Measurements from ENCODE around the gene GLS2. TPM values are rescaled to one million over a fixed set of nuclear protein-coding genes. Genes with fewer than 3 reads are reported as not detected.
"Not testable (repeated sequence)": the region's sequence is repeated elsewhere in the genome, so short reads cannot be mapped to it uniquely, and the experiment has no call there.

The GLS2 gene
- total RNA-seq (2014; rRNA removed; shearing (Covaris generic); ENCODE audit: low replicate concordance) = not detected in 2 replicates

- in situ Hi-C loops (cut with HindIII; ENCODE audit: low pct_unique_long_range_greater_than_20kb, low sequenced_read_pairs) = no loop called here
- DNase-seq (ENCODE audit: low read depth) = peak; percentile 54
Observed at GRCh38 chr12:56488041-56488955, at the start of gene GLS2. GLS2 (minus strand) TSS chr12:56488161; CDS start chr12:56488118, 43 bp downstream.

- in situ Hi-C loops (cut with HindIII; ENCODE audit: low pct_unique_long_range_greater_than_20kb, low sequenced_read_pairs) = no loop called here
- no peak for DNase-seq (ENCODE audit: low read depth)
Observed at GRCh38 chr12:56537546-56537945, 49.6 kb upstream of the GLS2 start.

- DNase-seq (ENCODE audit: low read depth) = no peak
- in situ Hi-C loops (cut with HindIII; ENCODE audit: low pct_unique_long_range_greater_than_20kb, low sequenced_read_pairs) = no loop called here
Observed at GRCh38 chr12:56530390-56531055, 42.6 kb upstream of the GLS2 start.

DNA sequence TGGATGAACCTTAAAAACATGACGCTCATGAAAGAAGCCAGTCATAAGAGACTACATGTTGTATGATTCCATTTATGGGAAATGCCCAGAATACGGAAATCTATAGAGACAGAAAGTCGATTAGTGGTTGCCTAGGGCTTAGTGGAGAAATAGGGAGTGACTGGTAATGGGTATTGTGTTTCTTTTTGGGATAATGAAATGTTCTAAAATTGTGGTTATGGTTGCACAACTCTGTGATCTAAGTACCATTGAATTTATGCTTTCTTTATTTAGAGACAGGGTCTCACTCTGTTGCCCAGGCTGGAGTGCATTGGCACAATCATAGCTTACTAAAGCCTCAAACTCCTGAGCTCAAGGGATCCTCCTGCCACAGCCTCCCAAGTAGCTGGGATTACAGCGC is 41.7 kb upstream of the GLS2 start:
- in situ Hi-C loops (cut with HindIII; ENCODE audit: low pct_unique_long_range_greater_than_20kb, low sequenced_read_pairs) = no loop called here
- DNase-seq (ENCODE audit: low read depth) = no peak

DNA sequence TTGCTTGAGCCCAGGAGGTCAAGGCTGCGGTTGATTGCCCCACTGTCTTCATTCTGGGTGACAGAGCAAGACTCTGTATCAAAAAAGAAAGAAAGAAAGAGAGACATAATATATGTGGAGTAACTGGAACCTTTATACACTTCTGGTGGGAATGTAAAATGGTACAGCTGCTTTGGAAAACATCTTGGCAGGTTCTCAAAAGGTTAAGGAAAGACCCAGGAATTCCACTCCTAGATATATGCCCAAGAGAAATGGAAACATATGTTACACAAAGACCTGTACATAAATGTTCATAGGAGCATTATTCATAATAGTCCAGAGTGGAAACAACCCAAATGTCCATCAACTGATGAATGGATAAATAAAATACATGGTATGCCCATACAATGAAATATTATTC is 40.9 kb upstream of the GLS2 start:
- in situ Hi-C loops (cut with HindIII; ENCODE audit: low pct_unique_long_range_greater_than_20kb, low sequenced_read_pairs) = no loop called here
- no peak for DNase-seq (ENCODE audit: low read depth)

DNA sequence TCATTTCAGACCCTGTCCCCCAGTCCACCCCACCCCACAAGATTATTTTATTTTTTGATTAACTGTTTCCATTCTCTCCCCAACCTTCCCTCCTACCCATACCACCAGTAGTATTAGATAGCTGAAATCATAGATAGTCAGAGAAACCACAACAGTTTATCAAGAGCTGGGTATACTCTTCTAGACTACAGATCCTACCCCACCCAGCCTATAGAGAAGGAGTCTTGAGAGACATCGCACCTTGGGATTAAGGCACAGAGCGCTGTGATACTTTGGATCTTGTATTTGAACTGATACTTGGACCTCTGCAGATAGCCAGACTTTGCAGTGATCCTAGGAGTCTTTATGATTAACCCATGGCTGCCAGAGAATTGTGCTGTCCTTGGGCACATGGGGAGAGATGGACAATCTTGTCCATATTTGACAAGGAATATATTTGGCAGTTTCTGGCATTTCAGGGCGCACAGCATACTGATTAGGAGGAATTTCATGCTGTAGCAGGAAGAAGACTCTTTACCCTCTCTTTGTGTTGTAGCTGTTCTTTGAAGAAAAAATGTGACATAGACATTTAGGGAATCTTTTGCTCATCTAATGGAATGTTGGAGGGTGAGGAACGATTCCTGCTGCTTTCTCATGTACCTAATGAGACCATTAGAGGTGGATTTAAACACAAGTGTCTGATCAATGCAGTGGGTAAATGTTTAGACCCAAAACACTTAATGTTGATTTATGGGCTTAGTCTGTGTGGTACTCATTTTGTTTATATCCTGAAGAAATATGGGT is 34.6 kb upstream of the GLS2 start:
- in situ Hi-C loops (cut with HindIII; ENCODE audit: low pct_unique_long_range_greater_than_20kb, low sequenced_read_pairs) = loop anchor here (5.0 kb wide), 2 partner anchors 50 to 105 kb away; no protein-coding TSS in a partner anchor
- DNase-seq (ENCODE audit: low read depth) = peak; percentile 44

DNA sequence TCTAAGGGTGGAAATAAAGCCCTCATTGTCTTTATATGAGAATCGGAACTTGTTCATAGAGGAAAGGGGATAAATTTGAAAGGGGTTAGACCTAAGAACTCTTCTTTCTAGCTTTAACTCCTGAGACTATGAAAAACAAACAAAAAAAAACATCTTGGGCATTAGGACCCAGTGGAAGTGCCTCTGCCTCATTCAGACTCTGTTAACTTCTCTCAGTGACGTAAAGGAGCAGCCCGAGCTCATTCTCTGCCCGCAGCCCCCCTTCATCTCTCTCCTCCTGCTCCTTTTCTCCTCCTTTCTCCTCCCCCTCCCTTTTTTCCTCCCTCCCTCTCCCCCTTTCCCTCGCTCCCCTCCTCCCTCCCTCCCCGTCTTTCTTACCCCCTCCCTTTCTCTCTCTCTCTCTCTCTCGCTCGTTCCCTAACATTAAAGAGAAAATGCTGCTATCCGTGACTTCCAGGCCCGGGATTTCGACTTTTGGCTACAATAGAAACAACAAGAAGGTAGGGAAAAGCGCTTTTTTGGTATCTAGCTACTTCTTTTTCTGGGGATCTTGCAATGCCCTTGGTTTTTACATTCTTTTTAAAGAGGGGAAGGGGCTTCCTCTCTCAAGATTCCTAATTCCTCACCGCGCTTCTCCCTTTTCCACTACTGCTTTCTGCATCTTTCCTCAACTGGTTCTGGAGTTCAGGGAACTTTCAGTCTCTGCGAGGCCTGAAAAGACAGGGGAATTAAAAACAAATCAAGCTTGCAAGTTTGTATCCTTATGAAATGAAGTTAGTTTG is 33.8 kb upstream of the GLS2 start, which contains the start of gene RBMS2:
Gene RBMS2 (plus strand): TSS at position 231 of the 782 bp plus-strand sequence. CDS start 204 bp downstream, at position 435.
- peak; percentile 94 for DNase-seq (ENCODE audit: low read depth)
- in situ Hi-C loops (cut with HindIII; ENCODE audit: low pct_unique_long_range_greater_than_20kb, low sequenced_read_pairs) = loop anchor here (5.0 kb wide), 2 partner anchors 51 to 106 kb away; no protein-coding TSS in a partner anchor

- DNase-seq (ENCODE audit: low read depth) = no peak
- in situ Hi-C loops (cut with HindIII; ENCODE audit: low pct_unique_long_range_greater_than_20kb, low sequenced_read_pairs) = loop anchor here (5.0 kb wide), 2 partner anchors 51 to 106 kb away; no protein-coding TSS in a partner anchor
Observed at GRCh38 chr12:56521209-56521589, 33.2 kb upstream of the GLS2 start.

DNA sequence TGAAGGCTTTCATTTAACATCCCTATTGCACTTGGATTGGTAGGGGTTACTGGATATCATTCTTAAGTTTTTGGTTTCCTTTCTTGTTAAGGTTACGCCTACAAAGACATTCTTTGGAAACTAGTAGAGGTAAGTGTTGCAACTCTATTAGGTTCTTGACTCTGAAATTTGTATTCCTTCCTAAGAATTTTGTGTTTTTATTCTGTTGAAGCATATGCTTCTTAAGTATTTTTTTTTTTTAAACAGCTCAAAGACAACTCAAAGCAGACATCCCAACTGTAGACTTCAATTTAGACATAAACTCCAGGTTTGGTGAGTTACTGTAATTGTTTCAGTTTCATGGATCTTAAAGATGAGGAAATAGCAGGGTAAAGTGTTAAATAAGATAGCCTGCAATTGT is 32.5 kb upstream of the GLS2 start:
- no peak for DNase-seq (ENCODE audit: low read depth)
- in situ Hi-C loops (cut with HindIII; ENCODE audit: low pct_unique_long_range_greater_than_20kb, low sequenced_read_pairs) = loop anchor here (5.0 kb wide), 2 partner anchors 52 to 107 kb away; no protein-coding TSS in a partner anchor

DNA sequence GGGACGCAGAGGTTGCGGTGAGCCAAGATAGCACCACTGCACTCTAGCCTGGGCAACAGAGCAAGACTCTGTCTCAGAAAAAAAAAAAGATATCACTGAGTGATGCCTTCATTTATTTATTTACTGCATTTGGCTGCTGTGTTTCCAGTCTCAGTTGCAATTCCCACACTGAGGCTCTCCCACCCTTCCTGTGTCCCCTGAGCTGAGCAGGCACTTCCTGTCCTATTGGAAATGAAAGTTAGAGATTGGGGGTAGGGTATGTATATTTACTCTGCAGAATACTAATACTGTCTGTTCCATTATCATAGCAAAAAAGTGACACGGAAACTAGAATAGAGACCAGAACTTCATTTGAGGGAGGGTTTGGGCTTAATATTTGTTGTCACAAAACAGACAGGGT is 32.1 kb upstream of the GLS2 start:
- DNase-seq (ENCODE audit: low read depth) = no peak
- in situ Hi-C loops (cut with HindIII; ENCODE audit: low pct_unique_long_range_greater_than_20kb, low sequenced_read_pairs) = loop anchor here (5.0 kb wide), 2 partner anchors 52 to 107 kb away; no protein-coding TSS in a partner anchor

DNA sequence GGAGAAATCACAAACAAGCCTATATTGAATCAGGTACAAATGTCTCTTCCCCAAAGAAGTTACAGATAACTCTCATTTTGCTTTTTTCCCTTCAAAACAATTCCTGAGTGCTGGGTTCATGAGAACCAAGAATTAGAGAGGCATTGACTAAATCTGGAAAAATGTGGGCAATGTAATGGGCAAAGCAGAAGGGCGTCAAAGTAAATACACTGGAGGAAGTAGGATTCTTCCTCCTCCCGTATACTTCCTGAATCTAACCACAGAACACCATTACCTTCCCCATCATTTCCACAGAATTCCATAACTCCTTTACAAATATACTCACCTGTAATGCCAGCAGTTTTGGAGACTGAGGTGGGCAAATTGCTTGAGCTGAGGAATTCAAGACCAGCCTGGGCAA is 30.6 kb upstream of the GLS2 start:
- in situ Hi-C loops (cut with HindIII; ENCODE audit: low pct_unique_long_range_greater_than_20kb, low sequenced_read_pairs) = no loop called here

GRCh38 chr12:56517854-56518253 is 29.9 kb upstream of the GLS2 start:
- in situ Hi-C loops (cut with HindIII; ENCODE audit: low pct_unique_long_range_greater_than_20kb, low sequenced_read_pairs) = no loop called here
- DNase-seq (ENCODE audit: low read depth) = no peak

More for the DNA sequence above, 30.6 kb upstream of the GLS2 start:
- DNase-seq (ENCODE audit: low read depth) = no peak

DNA sequence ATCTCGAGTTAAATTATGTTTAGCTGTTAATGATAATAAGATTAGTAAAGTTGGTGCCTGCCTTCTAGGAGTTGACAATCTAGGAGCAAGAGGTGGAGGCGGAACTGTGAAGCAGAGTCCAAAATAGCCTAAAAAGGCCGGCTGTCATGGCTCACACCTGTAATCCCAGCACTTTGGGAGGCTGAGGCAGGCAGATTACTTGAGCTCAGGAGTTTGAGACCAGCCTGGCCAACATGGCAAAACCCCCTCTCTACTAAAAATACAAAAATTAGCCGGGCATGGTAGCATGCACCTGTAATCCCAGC is 26.0 kb upstream of the GLS2 start:
- DNase-seq (ENCODE audit: low read depth); in situ Hi-C loops (cut with HindIII; ENCODE audit: low pct_unique_long_range_greater_than_20kb, low sequenced_read_pairs): not testable (repeated sequence)

DNA sequence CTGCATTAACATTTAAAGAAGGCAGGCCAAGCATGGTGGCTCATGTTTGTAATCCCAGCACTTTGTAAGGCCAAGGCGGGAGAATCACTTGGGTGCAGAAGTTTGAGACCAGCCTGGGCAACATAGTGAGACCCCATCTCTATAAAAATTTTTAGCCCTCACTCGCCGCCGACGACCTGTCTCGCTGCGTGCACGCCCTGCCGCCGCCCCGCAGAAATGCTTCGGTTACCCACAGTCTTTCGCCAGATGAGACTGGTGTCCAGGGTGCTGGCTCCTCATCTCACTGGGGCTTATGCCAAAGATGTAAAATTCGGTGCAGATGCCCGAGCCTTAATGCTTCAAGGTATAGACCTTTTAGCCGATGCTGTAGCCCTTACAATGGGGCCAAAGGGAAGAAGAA is 22.8 kb upstream of the GLS2 start:
- no peak for DNase-seq (ENCODE audit: low read depth)
- in situ Hi-C loops (cut with HindIII; ENCODE audit: low pct_unique_long_range_greater_than_20kb, low sequenced_read_pairs) = no loop called here

DNA sequence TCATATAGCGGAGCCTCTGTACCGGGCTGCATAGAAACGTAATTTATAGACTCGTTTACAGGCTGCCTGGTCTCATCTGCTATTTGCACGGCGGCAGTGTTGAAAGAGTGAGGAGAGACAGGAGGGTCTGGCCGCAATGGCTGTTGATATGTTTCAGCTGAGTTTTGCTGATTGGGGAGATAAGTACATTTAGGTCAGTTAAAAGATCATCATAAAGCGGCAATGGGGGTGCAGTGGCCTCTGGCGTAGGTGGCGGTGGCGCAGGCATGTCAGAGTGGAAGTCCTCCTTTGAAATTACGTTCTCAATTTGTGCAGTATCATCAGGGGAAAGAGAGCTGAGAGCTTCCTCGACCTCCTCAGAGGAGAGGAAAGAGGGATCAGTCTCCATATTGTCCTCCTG is 11.9 kb upstream of the GLS2 start:
- in situ Hi-C loops (cut with HindIII; ENCODE audit: low pct_unique_long_range_greater_than_20kb, low sequenced_read_pairs); DNase-seq (ENCODE audit: low read depth): not testable (repeated sequence)

DNA sequence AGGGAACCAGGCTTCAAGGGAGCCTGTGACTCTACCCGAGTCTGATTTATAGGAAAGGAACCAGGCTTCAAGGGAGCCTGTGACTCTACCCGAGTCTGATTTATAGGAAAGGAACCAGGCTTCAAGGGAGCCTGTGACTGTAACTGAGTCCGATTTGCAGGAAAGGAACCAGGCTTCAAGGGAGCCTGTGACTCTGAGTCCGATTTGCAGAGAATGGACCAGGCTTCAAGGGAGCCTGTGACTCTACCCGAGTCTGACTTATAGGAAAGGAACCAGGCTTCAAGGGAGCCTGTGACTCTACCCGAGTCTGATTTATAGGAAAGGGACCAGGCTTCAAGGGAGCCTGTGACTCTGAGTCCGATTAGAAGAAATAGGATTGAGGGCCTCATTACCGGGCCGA is 11.5 kb upstream of the GLS2 start:
- in situ Hi-C loops (cut with HindIII; ENCODE audit: low pct_unique_long_range_greater_than_20kb, low sequenced_read_pairs); DNase-seq (ENCODE audit: low read depth): not testable (repeated sequence)

DNA sequence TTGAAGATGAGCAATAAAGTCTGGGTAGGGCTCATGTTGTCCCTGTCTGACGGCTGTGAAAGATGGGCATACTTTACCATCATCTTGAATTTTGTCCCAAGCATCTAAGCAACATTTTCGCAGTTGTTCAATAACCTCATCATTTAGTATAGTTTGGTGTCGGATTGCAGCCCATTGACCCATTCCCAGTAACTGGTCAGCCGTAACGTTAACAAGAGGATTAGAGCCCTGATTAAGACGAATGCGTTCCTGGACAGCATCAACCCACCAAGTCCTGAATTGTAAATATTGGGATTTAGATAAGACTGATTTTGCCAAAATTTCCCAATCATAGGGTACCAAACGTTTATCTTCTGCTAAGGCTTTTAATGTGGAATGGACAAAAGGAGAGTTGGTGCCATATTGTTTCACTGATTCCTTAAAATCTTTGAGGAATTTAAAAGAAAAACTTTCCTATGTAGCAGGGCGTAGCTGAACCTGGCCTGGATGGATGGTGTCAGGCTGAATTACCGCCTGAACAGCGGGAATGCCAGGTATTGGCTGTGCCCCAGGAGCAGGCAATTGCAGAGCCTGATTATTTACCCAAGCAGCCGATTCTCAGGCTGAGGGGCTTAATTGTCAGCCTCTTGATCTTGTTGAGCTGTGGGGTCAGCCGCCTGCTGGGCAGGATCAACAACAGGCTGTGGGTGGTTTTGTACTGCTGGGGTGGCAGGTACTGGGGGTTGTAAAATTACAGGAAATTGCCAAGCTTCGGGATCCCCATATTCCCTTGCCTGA is 10.4 kb upstream of the GLS2 start:
- in situ Hi-C loops (cut with HindIII; ENCODE audit: low pct_unique_long_range_greater_than_20kb, low sequenced_read_pairs); DNase-seq (ENCODE audit: low read depth): not testable (repeated sequence)

All from Caki2 (cell line).